Thoracic aorta (tissue), 2 donors: ENCODE results near the gene AMZ1. TPM values are rescaled to one million over a fixed set of nuclear protein-coding genes. Genes with fewer than 3 reads are reported as not detected.

Source experiments
- ATAC-seq: fragments of 150-250 bp; one replicate; pipeline ENCODE4 v1.8.0; 2017; ENCODE audit warnings: low read depth; ENCODE audit not compliant: insufficient number of reproducible peaks, low FRiP score
- DNase-seq: peaks from one replicate; pipeline ENCODE4 v3.0.0-alpha.2; 2020; ENCODE audit warnings: low spot score
- H3K27ac ChIP-seq, 2 donors: fragments of 200-600 bp; sonication (generic); 1 replicate in 1 of 2; 2 replicates in 1 of 2; pipeline ENCODE4 v1.5.1; 2016; ENCODE audit warnings: mild to moderate bottlenecking in 2 of 2, moderate library complexity in 2 of 2
- H3K27me3 ChIP-seq: fragments of 200-600 bp; sonication (generic); replicated peaks from 2 replicates; pipeline ENCODE4 v1.6.0; 2016; ENCODE audit warnings: mild to moderate bottlenecking; ENCODE audit not compliant: insufficient read depth
- H3K36me3 ChIP-seq: fragments of 200-600 bp; sonication (generic); one replicate; pipeline ENCODE4 v1.5.1; 2016
- H3K4me1 ChIP-seq, 2 donors: fragments of 200-600 bp; sonication (generic); 1 replicate in 1 of 2; 2 replicates in 1 of 2; pipeline versions ENCODE4 v1.5.1 to v1.6.0; 2016; ENCODE audit warnings: low read depth in 2 of 2, mild to moderate bottlenecking in 1 of 2; ENCODE audit not compliant: control insufficient read depth in 1 of 2
- H3K4me3 ChIP-seq: fragments of 200-600 bp; sonication (generic); 2 replicates; pipeline ENCODE4 v1.5.1; 2016; ENCODE audit warnings: mild to moderate bottlenecking
- H3K9me3 ChIP-seq: fragments of 200-600 bp; sonication (generic); 2 replicates; pipeline ENCODE4 v1.5.1; 2016
- CTCF ChIP-seq: fragments of 200-600 bp; sonication (generic); IDR thresholded peaks from one replicate; pipeline ENCODE4 v1.5.1; 2019; ENCODE audit warnings: antibody characterized with exemption
- total RNA-seq, 2 donors: library from RNA; depleted of rRNA; stranded (reverse); fragments of >200 nt; gene quantifications; one replicate each; pipeline versions ENCODE4 v1.1.0 to v1.2.3, GENCODE V29; 2016

AMZ1 gene
- total RNA-seq, 2 donors from 2014 or later = 1.4 to 3.7 TPM

GRCh38 chr7:2680256-2680655, 7.7 kb upstream of the AMZ1 start:
- no peak for ATAC-seq
- no peaks in the 10 kb centered on the region for H3K36me3 ChIP-seq
- H3K27ac ChIP-seq = no peak overlapping the region
- no peaks in the 10 kb centered on the region for H3K27me3 ChIP-seq
- DNase-seq = no peak
- H3K9me3 ChIP-seq = no peaks in the 10 kb centered on the region
- TF ChIP-seq CTCF = no peak
- no peak overlapping the region for H3K4me3 ChIP-seq
- H3K4me1 ChIP-seq = no peaks in the 10 kb centered on the region

GRCh38 chr7:2680792-2681490, 7.1 kb upstream of the AMZ1 start:
- no peaks in the 10 kb centered on the region for H3K36me3 ChIP-seq
- TF ChIP-seq CTCF = peak; percentile 68
- no peak overlapping the region for H3K4me3 ChIP-seq
- no peaks in the 10 kb centered on the region for H3K9me3 ChIP-seq
- H3K4me1 ChIP-seq = no peaks in the 10 kb centered on the region
- ATAC-seq = peak; percentile 51
- no peaks in the 10 kb centered on the region for H3K27me3 ChIP-seq
- DNase-seq = peak; percentile 37
- no peak overlapping the region for H3K27ac ChIP-seq

- Histone ChIP-seq H3K9me3 (no peaks in the 10 kb centered on the region), H3K27ac (no peak overlapping the region), H3K36me3 (no peaks in the 10 kb centered on the region), H3K27me3 (peaks cover under 1% of the 10 kb centered on the region), H3K4me1 (peaks cover 0 to under 1% of the 10 kb centered on the region in 2 donors), H3K4me3 (no peak overlapping the region)
- ATAC-seq = no peak
- no peak for TF ChIP-seq CTCF
- no peak for DNase-seq
Observed at GRCh38 chr7:2681929-2682799, 5.8 kb upstream of the AMZ1 start.

GRCh38 chr7:2684501-2684900, 3.5 kb upstream of the AMZ1 start:
- no peak for TF ChIP-seq CTCF
- Histone ChIP-seq H3K4me3 (no peak overlapping the region), H3K27ac (no peak overlapping the region), H3K9me3 (no peaks in the 10 kb centered on the region), H3K36me3 (no peaks in the 10 kb centered on the region), H3K4me1 (peaks cover 17 to 24% of the 10 kb centered on the region in 2 donors), H3K27me3 (peaks cover 8% of the 10 kb centered on the region)
- DNase-seq (no peak), ATAC-seq (no peak)

GRCh38 chr7:2686101-2686500, 1.9 kb upstream of the AMZ1 start:
- Histone ChIP-seq H3K27me3 (peaks cover 8% of the 10 kb centered on the region), H3K4me3 (no peak overlapping the region), H3K36me3 (no peaks in the 10 kb centered on the region), H3K4me1 (peaks cover 19 to 30% of the 10 kb centered on the region in 2 donors), H3K9me3 (no peaks in the 10 kb centered on the region), H3K27ac (no peak overlapping the region)
- DNase-seq = no peak
- no peak for ATAC-seq
- TF ChIP-seq CTCF = no peak
